Endodermal cell (in vitro differentiated cells): ENCODE data around the gene MRS2. TPM values are rescaled to one million over a fixed set of nuclear protein-coding genes. Genes with fewer than 3 reads are reported as not detected.
"Not testable (repeated sequence)": the region's sequence is repeated elsewhere in the genome, so short reads cannot be mapped to it uniquely, and the experiment has no call there.

Experiments
- DNase-seq: peaks from one replicate; pipeline ENCODE4 v3.0.0-alpha.2; 2017
- H3K27ac ChIP-seq: 2 replicates; pipeline ENCODE4 v1.5.1; 2013; ENCODE audit warnings: mild to moderate bottlenecking, low read depth, low read length, moderate library complexity
- H3K27me3 ChIP-seq: 2 replicates; pipeline ENCODE4 v1.6.1; 2013; ENCODE audit warnings: mild to moderate bottlenecking, low read length, moderate library complexity; ENCODE audit not compliant: insufficient read depth, control insufficient read depth, poor library complexity, severe bottlenecking
- H3K36me3 ChIP-seq: 2 replicates; pipeline ENCODE4 v1.7.0; 2013; ENCODE audit warnings: mild to moderate bottlenecking, low read length, moderate library complexity; ENCODE audit not compliant: control insufficient read depth, insufficient read depth
- H3K4me1 ChIP-seq: one replicate; pipeline ENCODE4 v1.7.0; 2013; ENCODE audit warnings: low read length; ENCODE audit not compliant: control insufficient read depth, insufficient read depth
- H3K4me3 ChIP-seq: 2 replicates; pipeline ENCODE4 v1.5.1; 2013; ENCODE audit warnings: mild to moderate bottlenecking, low read length, moderate library complexity
- H3K9ac ChIP-seq: 2 replicates; pipeline ENCODE4 v1.6.1; 2013; ENCODE audit warnings: mild to moderate bottlenecking, low read length, moderate library complexity; ENCODE audit not compliant: poor library complexity, severe bottlenecking; ENCODE audit errors: extremely low read depth
- H3K9me3 ChIP-seq: 2 replicates; pipeline ENCODE4 v1.6.1; 2013; ENCODE audit warnings: mild to moderate bottlenecking, low read length, moderate library complexity; ENCODE audit not compliant: control insufficient read depth
- H3K27ac Mint-ChIP-seq: 2 replicates; pipeline ENCODE4 v1.8.0; 2020; ENCODE audit warnings: mixed read lengths
- H3K27me3 Mint-ChIP-seq: 2 replicates; pipeline ENCODE4 v1.8.0; 2021; ENCODE audit warnings: mild to moderate bottlenecking, mixed read lengths; ENCODE audit not compliant: insufficient read depth
- H3K36me3 Mint-ChIP-seq: 2 replicates; pipeline ENCODE4 v1.8.0; 2020; ENCODE audit warnings: low read depth, mixed read lengths
- H3K4me1 Mint-ChIP-seq: 2 replicates; pipeline ENCODE4 v1.8.0; 2020; ENCODE audit warnings: mixed read lengths
- H3K4me3 Mint-ChIP-seq: 2 replicates; pipeline ENCODE4 v1.8.0; 2020; ENCODE audit warnings: mild to moderate bottlenecking, moderate library complexity, mixed read lengths
- H3K9me3 Mint-ChIP-seq: 2 replicates; pipeline ENCODE4 v1.8.0; 2020; ENCODE audit warnings: mild to moderate bottlenecking, mixed read lengths
- CTCF ChIP-seq: fragments of 200-600 bp; sonication (generic); conservative IDR thresholded peaks from 2 replicates; pipeline ENCODE4 v1.5.0; 2021; ENCODE audit warnings: antibody characterized with exemption, mild to moderate bottlenecking
- WGBS, 2 experiments: methylation state at CpG; one replicate each; pipeline versions ENCODE4 v1.1.5 to v1.1.7; 2013; ENCODE audit warnings: missing lambda C conversion rate in 2 of 2, mixed read lengths in 1 of 2; ENCODE audit not compliant: insufficient coverage in 1 of 2, insufficient read length in 1 of 2; 5-methylcytosine and 5-hydroxymethylcytosine counted together
- total RNA-seq, 2 donors: library from RNA; stranded (reverse); fragmentation: NEBNext Ultra II Directional in 1 of 2; extraction: Animal tissue kit (Norgen Biotek cat#: 25700) in 1 of 2; gene quantifications; 2 replicates in 1 of 2; 3 replicates in 1 of 2; pipeline ENCODE4 v1.2.1, GENCODE V29; 2021

The MRS2 gene
- total RNA-seq, 2 donors from 2014 or later, result 45.4 to 51.8 TPM

- TF ChIP-seq CTCF, result no peak
- H3K27me3 Mint-ChIP-seq, result no peaks in the 10 kb centered on the region
- WGBS, 2 experiments, result 89% methylated on average over 1 of the region's 1 CpG; no CpG with 5 or more reads in 1 of the 2 experiments
- Histone ChIP-seq H3K36me3 (no peaks in the 10 kb centered on the region), H3K9me3 (peaks cover 37% of the 10 kb centered on the region), H3K27ac (no peak overlapping the region), H3K4me3 (peak overlapping the region; percentile 51), H3K9ac (no peak overlapping the region), H3K27me3 (no peaks in the 10 kb centered on the region), H3K4me1 (no peaks in the 10 kb centered on the region)
- H3K4me1 Mint-ChIP-seq, result peaks cover 38% of the 10 kb centered on the region
- peaks cover 37% of the 10 kb centered on the region for H3K9me3 Mint-ChIP-seq
- no peak for DNase-seq
- H3K27ac Mint-ChIP-seq, result no peak overlapping the region
- no peak overlapping the region for H3K4me3 Mint-ChIP-seq
- peaks cover 25% of the 10 kb centered on the region for H3K36me3 Mint-ChIP-seq
Observed at GRCh38 chr6:24396824-24397223, 5.9 kb upstream of the MRS2 start.

GRCh38 chr6:24397631-24398030 is 5.1 kb upstream of the MRS2 start:
- TF ChIP-seq CTCF, result no peak

GRCh38 chr6:24400045-24401039 is 2.4 kb upstream of the MRS2 start:
- DNase-seq, result peak; percentile 77
- Mint-ChIP-seq H3K36me3 (peaks cover 33% of the 10 kb centered on the region), H3K9me3 (peaks cover 35% of the 10 kb centered on the region), H3K4me3 (peak overlapping the region; percentile 49), H3K4me1 (peaks cover 48% of the 10 kb centered on the region), H3K27ac (peak overlapping the region; percentile 98)
- not testable (repeated sequence) for H3K27me3 ChIP-seq, H3K27me3 Mint-ChIP-seq, H3K4me1 ChIP-seq
- peaks cover 32% of the 10 kb centered on the region for H3K9me3 ChIP-seq
- peak overlapping the region; percentile 48 for H3K9ac ChIP-seq
- peak overlapping the region; percentile 48 for H3K4me3 ChIP-seq
- peak overlapping the region; percentile 16 for H3K27ac ChIP-seq
- 3 to 4% methylated on average over 3 to 17 of the region's 17 CpGs for WGBS, 2 experiments
- peaks cover 12% of the 10 kb centered on the region for H3K36me3 ChIP-seq

More at GRCh38 chr6:24397631-24398030, 5.1 kb upstream of the MRS2 start:
- Mint-ChIP-seq H3K36me3 (peaks cover 25% of the 10 kb centered on the region), H3K4me3 (no peak overlapping the region), H3K27me3 (no peaks in the 10 kb centered on the region), H3K27ac (no peak overlapping the region), H3K9me3 (peaks cover 37% of the 10 kb centered on the region), H3K4me1 (peaks cover 46% of the 10 kb centered on the region)
- Histone ChIP-seq H3K4me1 (no peaks in the 10 kb centered on the region), H3K27me3 (no peaks in the 10 kb centered on the region), H3K9ac (no peak overlapping the region), H3K36me3 (no peaks in the 10 kb centered on the region), H3K4me3 (peak overlapping the region; percentile 51), H3K27ac (no peak overlapping the region), H3K9me3 (peaks cover 37% of the 10 kb centered on the region)
- DNase-seq, result no peak
- WGBS, 2 experiments, result 83 to 94% methylated on average over 1 of the region's 1 CpG
